CD4-positive, CD25-positive, alpha-beta regulatory T cell (primary cell): ENCODE results near the gene KCNJ13. TPM values are rescaled to one million over a fixed set of nuclear protein-coding genes. Genes with fewer than 3 reads are reported as not detected.

Experiments
- ATAC-seq, 2 donors: fragments of 150-1000 bp; cut with Tn5 transposase; one replicate each; pipeline ENCODE4 v1.10.0; 2021; ENCODE audit warnings: low read depth in 2 of 2, moderate number of reproducible peaks in 2 of 2, moderate library complexity in 1 of 2
- DNase-seq, 3 donors: peaks; one replicate each; pipeline versions ENCODE4 v3.0.0 to v3.0.0-alpha.2; 2012 to 2022; ENCODE audit warnings: mixed read lengths in 1 of 3
- H3K27ac ChIP-seq: one replicate; pipeline ENCODE4 v1.7.0; 2013; ENCODE audit warnings: mild to moderate bottlenecking, low read length; ENCODE audit not compliant: insufficient read depth, poor library complexity, severe bottlenecking
- H3K27me3 ChIP-seq: one replicate; pipeline ENCODE4 v1.7.0; 2013; ENCODE audit warnings: low read length; ENCODE audit not compliant: control insufficient read depth, insufficient read depth
- H3K36me3 ChIP-seq: one replicate; pipeline ENCODE4 v1.7.0; 2013; ENCODE audit warnings: mild to moderate bottlenecking, low read length, moderate library complexity; ENCODE audit not compliant: control insufficient read depth, insufficient read depth
- H3K4me1 ChIP-seq: 2 replicates; pipeline ENCODE4 v1.7.0; 2013; ENCODE audit warnings: mild to moderate bottlenecking, low read length; ENCODE audit not compliant: insufficient read depth, control insufficient read depth, poor library complexity, severe bottlenecking
- H3K4me3 ChIP-seq: one replicate; pipeline ENCODE4 v1.7.0; 2013; ENCODE audit warnings: low read depth, mild to moderate bottlenecking, low read length, moderate library complexity
- H3K9me3 ChIP-seq, 2 experiments: 1 replicate in 1 of 2; 2 replicates in 1 of 2; pipeline ENCODE4 v1.7.0; 2013; ENCODE audit warnings: low read length in 2 of 2, mild to moderate bottlenecking in 1 of 2, moderate library complexity in 1 of 2; ENCODE audit not compliant: control insufficient read depth in 2 of 2
- H3K27ac Mint-ChIP-seq, 3 donors: one replicate each; pipeline ENCODE4 v1.8.0; 2020 to 2022; ENCODE audit warnings: mild to moderate bottlenecking in 3 of 3, mixed read lengths in 3 of 3, moderate library complexity in 2 of 3
- H3K27me3 Mint-ChIP-seq: one replicate; pipeline ENCODE4 v1.8.0; 2022; ENCODE audit warnings: mild to moderate bottlenecking, mixed read lengths
- H3K36me3 Mint-ChIP-seq: one replicate; pipeline ENCODE4 v1.8.0; 2020; ENCODE audit warnings: mixed read lengths
- H3K4me1 Mint-ChIP-seq, 4 donors: one replicate each; pipeline ENCODE4 v1.8.0; 2020 to 2022; ENCODE audit warnings: mixed read lengths in 4 of 4, mild to moderate bottlenecking in 1 of 4
- H3K4me3 Mint-ChIP-seq, 4 donors: one replicate each; pipeline ENCODE4 v1.8.0; 2020 to 2022; ENCODE audit warnings: mild to moderate bottlenecking in 4 of 4, mixed read lengths in 4 of 4, moderate library complexity in 3 of 4
- H3K9me3 Mint-ChIP-seq, 7 donors: one replicate each; pipeline ENCODE4 v1.8.0; 2020 to 2022; ENCODE audit warnings: mixed read lengths in 7 of 7, mild to moderate bottlenecking in 3 of 7, moderate library complexity in 2 of 7
- polyA plus RNA-seq, 4 donors: library from polyadenylated mRNA; unstranded; fragments of 300-500 nt; fragmentation: Illumina TruSeq; gene quantifications; one replicate each; pipeline ENCODE4 v1.2.3, GENCODE V29; 2021
- total RNA-seq: library from RNA; stranded (reverse); gene quantifications from one replicate; pipeline ENCODE4 v1.2.3, GENCODE V29; 2022

Gene KCNJ13
- not detected for total RNA-seq
- polyA plus RNA-seq: under 1 TPM in 3 of 4 donors, not detected in 1; 0.25 to 0.30 (median 0.26) TPM

DNA sequence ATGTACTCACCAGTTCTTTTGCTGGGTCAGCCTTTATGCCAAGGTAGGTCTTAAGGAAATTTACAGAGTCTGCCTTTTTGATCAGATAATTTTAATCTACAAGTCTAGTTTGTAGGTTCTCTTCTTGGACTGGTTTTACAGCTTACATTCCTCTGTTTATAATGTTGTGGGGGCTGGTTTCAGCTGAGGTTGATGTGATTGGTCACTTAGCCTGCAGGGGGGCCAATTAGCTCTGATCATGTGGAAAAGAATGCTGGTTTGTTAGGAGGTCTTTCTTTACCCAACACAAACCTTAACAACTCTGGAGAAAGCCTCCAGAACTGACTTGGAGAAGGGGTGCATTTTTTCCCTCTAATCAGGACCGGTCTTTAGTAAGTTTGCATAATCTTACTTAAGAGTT lies at the start of gene KCNJ13:
KCNJ13 (minus strand) TSS at position 131 of the 400 bp plus-strand sequence. CDS start 5,203 bp downstream, outside the sequence.
- H3K27ac Mint-ChIP-seq: no peak within 1 kb of the TSS
- H3K27me3 Mint-ChIP-seq: no peaks in the 10 kb centered on the region
- no peaks in the 10 kb centered on the region for H3K27me3 ChIP-seq
- H3K4me3 Mint-ChIP-seq: peak within 1 kb of the TSS in 1 of 4 donors; percentile 15
- peaks cover 18 to 36% (median 25%) of the 10 kb centered on the region in 4 donors for H3K4me1 Mint-ChIP-seq
- H3K36me3 ChIP-seq: peaks cover 16% of the 10 kb centered on the region
- H3K36me3 Mint-ChIP-seq: peaks cover 27% of the 10 kb centered on the region
- H3K9me3 ChIP-seq: no peaks in the 10 kb centered on the region
- H3K4me1 ChIP-seq: peaks cover 14% of the 10 kb centered on the region
- no peak within 1 kb of the TSS for H3K4me3 ChIP-seq
- H3K9me3 Mint-ChIP-seq: no peaks in the 10 kb centered on the region
- no peak within 1 kb of the TSS for H3K27ac ChIP-seq
- ATAC-seq: no peak
- DNase-seq: no peak

DNA sequence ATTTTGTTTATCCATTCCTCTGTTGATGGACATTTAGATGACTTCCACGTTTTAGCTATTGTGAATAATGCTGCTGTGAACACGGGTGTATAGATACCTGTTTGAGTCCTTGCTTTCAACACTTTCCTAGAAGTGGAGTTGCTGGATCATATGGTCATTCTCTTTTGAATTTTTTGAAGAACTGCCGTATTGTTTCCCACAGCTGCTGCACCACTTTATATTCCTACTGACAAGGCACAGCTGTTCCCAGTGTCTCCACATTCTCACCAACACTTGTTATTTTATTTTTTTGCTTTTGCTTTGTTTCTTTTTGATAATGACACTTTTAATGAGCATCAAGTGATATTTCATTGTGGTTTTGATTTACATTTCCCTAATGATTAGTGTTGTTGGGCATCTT lies 41.4 kb upstream of the KCNJ13 start:
- no peak for ATAC-seq
- Mint-ChIP-seq H3K4me3 (no peak overlapping the region), H3K4me1 (peaks cover 0 to 10% (median 2%) of the 10 kb centered on the region in 4 donors), H3K27ac (no peak overlapping the region), H3K36me3 (peaks cover 60% of the 10 kb centered on the region), H3K9me3 (peaks cover 0 to 1% (median 0%) of the 10 kb centered on the region in 7 donors), H3K27me3 (no peaks in the 10 kb centered on the region)
- no peaks in the 10 kb centered on the region for H3K4me1 ChIP-seq
- no peak overlapping the region for H3K4me3 ChIP-seq
- H3K27ac ChIP-seq: no peak overlapping the region
- DNase-seq: no peak
- H3K9me3 ChIP-seq: no peaks in the 10 kb centered on the region
- peaks cover 72% of the 10 kb centered on the region for H3K36me3 ChIP-seq
- H3K27me3 ChIP-seq: no peaks in the 10 kb centered on the region

DNA sequence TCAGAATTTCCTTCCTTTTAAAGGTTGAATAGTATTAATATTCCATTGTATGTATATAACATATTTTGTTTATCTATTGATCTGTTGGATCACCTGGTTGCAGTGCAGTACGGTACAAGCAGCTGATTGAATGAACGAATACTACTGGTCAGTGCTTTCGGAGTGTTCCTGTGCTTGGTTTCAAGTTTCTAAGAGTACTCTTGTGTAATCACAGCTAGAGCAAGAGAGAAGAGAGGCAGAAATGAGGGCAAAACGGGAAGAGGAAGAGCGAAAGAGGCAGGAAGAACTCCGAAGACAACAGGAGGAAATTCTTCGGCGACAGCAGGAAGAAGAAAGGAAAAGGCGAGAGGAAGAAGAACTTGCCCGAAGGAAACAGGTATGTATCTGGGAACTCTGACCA lies 40.3 kb upstream of the KCNJ13 start:
- Histone ChIP-seq H3K36me3 (peaks cover 83% of the 10 kb centered on the region), H3K9me3 (no peaks in the 10 kb centered on the region), H3K27ac (no peak overlapping the region), H3K4me3 (no peak overlapping the region), H3K4me1 (no peaks in the 10 kb centered on the region), H3K27me3 (no peaks in the 10 kb centered on the region)
- Mint-ChIP-seq H3K27ac (peak overlapping the region in 1 of 3 donors; percentile 50), H3K4me3 (no peak overlapping the region), H3K27me3 (no peaks in the 10 kb centered on the region), H3K36me3 (peaks cover 64% of the 10 kb centered on the region), H3K9me3 (peaks cover 0 to 1% (median 0%) of the 10 kb centered on the region in 7 donors), H3K4me1 (peaks cover 0 to 10% (median 2%) of the 10 kb centered on the region in 4 donors)
- DNase-seq (no peak), ATAC-seq (no peak)

DNA sequence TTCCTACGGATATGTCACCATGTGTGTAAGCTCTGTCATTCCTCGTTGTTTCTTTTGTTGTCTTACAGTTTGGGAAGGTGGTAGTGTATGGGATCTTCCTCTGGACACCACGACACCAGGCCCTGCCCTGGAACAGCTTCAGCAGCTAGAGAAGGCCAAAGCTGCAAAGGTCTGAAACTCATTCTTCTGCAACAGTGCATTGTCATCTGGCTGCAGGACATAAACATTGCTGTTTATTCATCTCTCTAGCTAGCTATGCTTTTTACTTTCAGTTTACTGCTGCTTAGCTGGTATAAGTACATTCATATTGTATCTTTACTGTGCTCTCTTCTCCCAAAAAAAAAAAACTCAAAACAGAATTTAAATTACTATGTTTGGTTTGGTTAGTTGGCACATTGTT lies 39.2 kb upstream of the KCNJ13 start:
- Histone ChIP-seq H3K4me3 (no peak overlapping the region), H3K4me1 (no peaks in the 10 kb centered on the region), H3K27me3 (no peaks in the 10 kb centered on the region), H3K27ac (no peak overlapping the region), H3K9me3 (no peaks in the 10 kb centered on the region), H3K36me3 (peaks cover 84% of the 10 kb centered on the region)
- no peak overlapping the region for H3K4me3 Mint-ChIP-seq
- peaks cover 62% of the 10 kb centered on the region for H3K36me3 Mint-ChIP-seq
- peak overlapping the region in 1 of 3 donors; percentile 58 for H3K27ac Mint-ChIP-seq
- no peak for ATAC-seq
- DNase-seq: no peak
- no peaks in the 10 kb centered on the region for H3K27me3 Mint-ChIP-seq
- H3K9me3 Mint-ChIP-seq: peaks cover 0 to 1% (median 0%) of the 10 kb centered on the region in 7 donors
- peaks cover 0 to 10% (median 2%) of the 10 kb centered on the region in 4 donors for H3K4me1 Mint-ChIP-seq

DNA sequence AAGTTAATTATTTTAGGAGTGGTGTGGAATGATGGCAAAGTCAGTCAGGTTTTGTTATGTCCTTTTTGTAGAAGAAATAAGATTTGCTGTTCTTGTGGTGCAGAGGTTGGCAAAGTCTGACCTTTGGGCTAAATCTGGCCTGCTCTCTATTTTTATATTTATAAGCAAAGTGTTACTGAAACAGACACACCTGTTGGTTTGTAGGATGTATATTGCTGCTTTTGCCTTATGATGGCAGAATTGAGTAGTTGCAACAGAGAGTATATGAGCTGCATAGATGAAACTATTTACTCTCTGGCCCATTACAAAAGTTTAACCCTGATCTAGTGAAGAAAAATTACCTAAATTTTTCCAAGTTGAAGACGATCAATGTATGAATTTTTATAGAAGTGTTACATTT lies 34.1 kb upstream of the KCNJ13 start:
- ATAC-seq: no peak

DNA sequence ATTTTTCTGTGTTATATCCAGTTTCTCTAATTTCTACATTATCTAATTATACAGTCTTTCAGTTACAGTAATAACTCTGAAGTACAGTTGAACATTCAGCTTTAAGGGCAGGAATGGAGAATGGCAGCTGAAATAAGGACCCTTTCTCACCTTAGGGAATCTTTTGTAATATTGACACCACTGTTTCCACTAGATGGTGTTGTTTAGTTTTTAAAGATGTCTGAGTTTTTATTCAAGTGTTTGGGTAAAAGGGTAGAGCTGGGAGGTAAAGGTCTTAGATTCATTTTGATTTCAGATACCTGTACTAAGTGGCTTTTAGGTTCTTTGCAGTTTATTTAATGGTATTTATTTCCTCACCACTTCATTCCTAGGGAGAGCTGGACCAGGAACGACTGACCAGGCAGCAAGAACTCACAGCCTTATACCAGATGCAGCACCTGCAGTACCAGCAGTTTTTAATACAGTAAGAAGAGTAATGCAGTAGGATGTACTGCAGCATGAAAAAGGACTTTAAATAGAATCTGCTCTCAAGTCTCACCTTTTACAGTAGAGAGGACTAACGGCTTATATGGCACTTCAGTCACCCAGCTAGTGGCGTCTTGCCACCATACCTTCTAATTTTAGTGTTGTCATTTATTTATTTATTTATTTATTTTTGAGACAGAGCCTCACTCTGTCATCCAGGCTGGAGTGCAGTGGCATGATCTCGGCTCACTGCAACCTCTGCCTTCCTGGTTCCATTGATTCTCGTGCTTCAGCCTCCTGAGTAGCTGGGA lies 33.2 kb upstream of the KCNJ13 start:
- ATAC-seq (no peak), DNase-seq (peak in 1 of 3 donors; percentile 16)
- Histone ChIP-seq H3K4me3 (no peak overlapping the region), H3K27me3 (no peaks in the 10 kb centered on the region), H3K4me1 (no peaks in the 10 kb centered on the region), H3K9me3 (no peaks in the 10 kb centered on the region), H3K36me3 (peaks cover 72% of the 10 kb centered on the region), H3K27ac (no peak overlapping the region)
- Mint-ChIP-seq H3K9me3 (peaks cover 0 to 3% (median 0%) of the 10 kb centered on the region in 7 donors), H3K36me3 (peaks cover 47% of the 10 kb centered on the region), H3K4me3 (no peak overlapping the region), H3K27me3 (no peaks in the 10 kb centered on the region), H3K27ac (peak overlapping the region in 1 of 3 donors; percentile 22), H3K4me1 (peaks cover 0 to 10% (median under 1%) of the 10 kb centered on the region in 4 donors)

More for the DNA sequence above, 34.1 kb upstream of the KCNJ13 start:
- Histone ChIP-seq H3K27ac (no peak overlapping the region), H3K9me3 (no peaks in the 10 kb centered on the region), H3K4me1 (no peaks in the 10 kb centered on the region), H3K36me3 (peaks cover 76% of the 10 kb centered on the region), H3K27me3 (no peaks in the 10 kb centered on the region), H3K4me3 (no peak overlapping the region)
- H3K36me3 Mint-ChIP-seq: peaks cover 43% of the 10 kb centered on the region
- H3K27ac Mint-ChIP-seq: no peak overlapping the region
- no peak for DNase-seq
- H3K4me3 Mint-ChIP-seq: no peak overlapping the region
- peaks cover 0 to 2% (median under 1%) of the 10 kb centered on the region in 4 donors for H3K4me1 Mint-ChIP-seq
- H3K9me3 Mint-ChIP-seq: peaks cover 0 to 1% (median 0%) of the 10 kb centered on the region in 7 donors
- no peaks in the 10 kb centered on the region for H3K27me3 Mint-ChIP-seq

DNA sequence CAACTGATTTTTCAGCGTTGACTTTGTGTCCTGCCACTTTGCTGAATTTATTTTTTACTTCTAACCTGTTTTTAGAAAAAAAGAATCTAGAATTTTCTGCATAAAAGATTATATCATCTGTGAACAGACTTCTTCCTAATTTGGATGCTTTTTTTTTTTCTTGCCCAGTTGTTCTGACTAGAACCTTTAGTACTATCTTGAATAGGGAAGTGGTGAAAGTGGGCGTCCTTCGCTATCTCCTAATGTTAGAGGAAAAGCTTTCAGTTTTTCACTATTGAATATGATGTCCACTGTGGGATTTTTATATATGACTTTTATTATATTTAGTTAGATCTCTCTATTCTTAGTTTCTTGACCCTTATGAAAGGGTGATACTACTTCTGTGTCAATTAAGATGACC lies 25.7 kb upstream of the KCNJ13 start:
- Histone ChIP-seq H3K4me3 (no peak overlapping the region), H3K4me1 (no peaks in the 10 kb centered on the region), H3K36me3 (peaks cover 49% of the 10 kb centered on the region), H3K9me3 (peaks cover 0 to 13% of the 10 kb centered on the region in 2 experiments), H3K27ac (no peak overlapping the region), H3K27me3 (no peaks in the 10 kb centered on the region)
- ATAC-seq (no peak), DNase-seq (no peak)
- Mint-ChIP-seq H3K9me3 (peaks cover 0 to 8% (median 2%) of the 10 kb centered on the region in 7 donors), H3K36me3 (peaks cover 60% of the 10 kb centered on the region), H3K4me3 (no peak overlapping the region), H3K27ac (no peak overlapping the region), H3K27me3 (no peaks in the 10 kb centered on the region), H3K4me1 (peaks cover 0 to 12% (median 6%) of the 10 kb centered on the region in 4 donors)
